ENCODE results near the gene WT1.

The WT1 gene

DNA sequence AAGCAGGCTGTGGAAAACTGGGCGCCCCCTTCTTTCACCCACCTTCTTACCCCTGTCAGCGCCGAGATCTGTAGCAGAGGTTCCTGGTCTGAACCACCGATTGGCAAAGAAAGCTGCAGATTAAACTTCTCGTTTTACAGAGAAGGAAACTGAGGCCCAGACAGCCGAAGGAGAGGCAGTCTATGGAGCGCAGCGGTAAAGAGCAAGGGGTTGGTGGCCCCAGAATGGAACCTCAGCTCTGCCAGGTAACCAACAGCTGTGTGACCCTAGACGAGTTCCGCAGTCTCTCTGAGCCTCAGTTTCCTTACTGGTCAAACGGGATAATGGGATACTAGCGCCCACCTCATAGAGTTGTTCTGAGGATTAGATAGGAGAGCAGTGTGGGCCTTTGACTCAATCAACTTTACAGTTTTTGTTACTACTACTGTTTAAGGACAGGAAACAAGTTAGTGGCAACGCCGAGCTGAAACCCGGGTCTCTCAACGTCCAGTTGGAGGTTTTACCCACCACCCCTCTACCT, 3.1 kb upstream of the WT1 start:
- DNase-seq (ENCODE audit: low read depth) = no peak

DNA sequence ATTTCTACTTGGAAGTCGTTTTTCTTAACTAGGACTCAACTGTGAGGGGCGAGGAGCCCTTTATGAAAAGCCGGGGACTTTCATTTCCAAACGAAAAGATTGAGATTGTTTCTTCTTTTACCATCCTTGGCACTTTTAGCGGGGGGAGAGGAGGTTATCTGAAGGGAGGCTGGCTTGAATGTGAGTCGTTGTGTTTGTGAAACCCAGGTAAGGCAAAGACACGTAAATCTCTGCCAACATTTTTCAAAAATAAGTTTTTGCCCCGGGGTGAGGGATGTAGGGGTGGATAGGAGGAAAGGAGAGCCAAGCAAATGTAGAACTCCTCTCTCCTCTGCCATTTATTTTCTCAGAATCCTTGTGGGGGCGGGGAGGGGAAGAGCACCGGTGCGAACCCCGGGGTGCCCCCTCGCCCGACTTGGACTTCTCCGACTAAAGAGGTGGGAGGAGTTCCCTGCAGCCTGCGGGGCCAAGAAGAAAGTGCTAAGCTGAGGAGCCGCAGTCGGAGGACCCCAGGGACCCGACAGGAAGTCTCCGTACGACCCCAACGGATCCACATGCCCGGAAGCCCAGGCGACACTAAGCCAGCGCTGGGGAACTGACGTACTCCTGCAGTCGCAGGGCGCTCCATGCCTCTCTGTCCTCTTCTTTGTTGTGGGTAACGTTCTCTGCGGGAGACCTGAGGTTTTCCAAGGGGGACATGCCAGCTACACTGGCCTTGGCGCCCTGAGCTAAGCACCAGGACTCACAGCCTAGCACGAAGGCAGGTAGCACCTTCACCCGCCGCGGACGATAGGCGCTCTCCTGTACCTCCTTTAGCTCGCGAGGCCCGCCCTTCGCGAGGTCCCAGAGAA, 2.4 kb upstream of the WT1 start:
- DNase-seq (ENCODE audit: low read depth) = no peak

DNA sequence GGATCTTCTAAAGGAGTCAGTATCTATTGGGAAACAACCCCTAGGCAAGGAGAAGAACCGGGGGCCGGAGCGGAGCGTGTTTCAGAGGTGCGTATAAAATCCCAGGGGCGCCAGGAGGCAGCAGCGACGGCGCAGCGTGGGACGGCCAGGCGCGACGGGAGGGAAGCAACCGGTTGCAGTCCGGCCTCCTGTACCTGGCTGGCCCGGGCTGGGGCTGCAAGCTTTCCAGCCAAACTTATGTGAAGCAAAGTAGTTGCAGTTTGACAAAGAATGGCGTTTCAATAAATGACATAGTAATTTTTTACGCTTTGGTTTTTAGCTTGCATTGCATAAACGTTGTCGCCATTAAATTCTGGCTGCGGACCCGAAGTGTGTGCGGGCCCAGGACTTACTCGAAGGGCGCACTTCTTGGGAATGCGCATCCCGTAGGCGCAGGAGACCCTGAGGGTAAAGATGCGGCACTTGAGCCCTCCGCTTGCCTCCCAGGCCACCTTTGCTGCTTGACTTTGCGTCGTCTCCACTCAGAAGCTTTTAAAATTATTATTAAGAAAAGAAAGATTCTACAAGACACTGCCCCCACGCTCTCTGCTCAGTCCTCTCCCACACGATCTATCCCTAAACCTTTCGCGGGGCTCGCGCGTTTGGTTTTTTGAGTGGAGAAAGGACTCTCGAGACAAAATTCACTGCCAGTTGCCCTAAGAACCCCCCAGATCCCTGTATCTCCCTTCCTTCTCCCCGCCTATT, 1.6 kb upstream of the WT1 start:
- DNase-seq (ENCODE audit: low read depth) = no peak

DNA sequence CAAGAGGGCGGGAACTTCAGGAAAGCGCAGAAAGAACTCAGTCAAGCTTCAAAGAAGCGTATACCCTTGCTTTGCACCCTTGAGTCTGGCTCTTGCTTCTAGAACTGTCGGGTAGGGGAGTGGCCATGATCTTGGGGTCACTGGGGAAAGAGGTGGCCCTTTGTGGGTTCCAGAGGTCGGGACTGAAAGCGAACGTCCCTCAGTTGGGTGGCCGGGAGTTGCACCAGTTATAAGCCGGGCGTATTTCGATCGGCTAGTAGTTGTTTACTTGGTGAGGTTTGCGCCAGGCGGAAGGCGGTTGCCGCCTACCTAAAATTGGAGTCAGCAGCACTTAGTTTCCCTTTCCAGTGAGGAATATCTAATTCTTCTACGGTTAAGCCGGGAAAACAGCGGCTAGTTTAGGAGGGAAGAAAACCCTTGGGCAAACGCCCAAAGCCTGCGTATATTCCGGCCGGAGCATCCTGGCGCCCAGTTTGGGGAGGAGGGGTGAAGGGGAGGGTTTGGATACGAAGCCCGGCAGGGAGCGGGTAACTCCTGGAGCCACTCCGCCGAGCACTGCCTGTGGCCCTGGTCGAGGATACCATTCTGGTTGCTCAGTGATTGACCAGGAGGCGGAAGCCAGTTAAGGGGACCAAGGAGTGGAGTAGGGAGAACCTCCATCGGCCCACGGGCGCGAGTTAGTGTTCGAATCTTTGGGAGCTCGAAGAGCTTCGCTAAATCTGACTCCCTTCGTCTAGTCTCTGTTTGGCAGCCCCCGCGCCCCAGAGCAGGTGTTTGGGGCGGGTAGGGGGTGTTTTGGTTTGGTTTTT, 807 bp upstream of the WT1 start:
- no peak for DNase-seq (ENCODE audit: low read depth)

DNA sequence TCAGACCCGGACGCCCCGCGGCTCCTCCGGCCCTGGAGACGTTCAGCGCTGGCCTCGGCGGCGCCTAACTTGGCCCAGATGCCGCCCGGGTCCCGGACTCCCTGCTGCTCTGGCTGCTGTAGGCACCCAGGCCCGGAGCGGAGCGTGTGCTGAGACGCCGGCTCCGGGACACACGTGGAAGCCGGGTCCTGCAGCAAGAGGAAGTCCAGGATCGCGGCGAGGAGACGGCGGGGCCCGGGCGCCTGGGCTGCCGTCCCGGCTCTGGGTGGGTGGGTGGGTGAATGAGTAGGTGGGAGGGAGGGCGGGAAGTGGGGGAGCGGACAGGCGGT, 223 bp downstream of the WT1 start:
- no peak for DNase-seq (ENCODE audit: low read depth)

DNA sequence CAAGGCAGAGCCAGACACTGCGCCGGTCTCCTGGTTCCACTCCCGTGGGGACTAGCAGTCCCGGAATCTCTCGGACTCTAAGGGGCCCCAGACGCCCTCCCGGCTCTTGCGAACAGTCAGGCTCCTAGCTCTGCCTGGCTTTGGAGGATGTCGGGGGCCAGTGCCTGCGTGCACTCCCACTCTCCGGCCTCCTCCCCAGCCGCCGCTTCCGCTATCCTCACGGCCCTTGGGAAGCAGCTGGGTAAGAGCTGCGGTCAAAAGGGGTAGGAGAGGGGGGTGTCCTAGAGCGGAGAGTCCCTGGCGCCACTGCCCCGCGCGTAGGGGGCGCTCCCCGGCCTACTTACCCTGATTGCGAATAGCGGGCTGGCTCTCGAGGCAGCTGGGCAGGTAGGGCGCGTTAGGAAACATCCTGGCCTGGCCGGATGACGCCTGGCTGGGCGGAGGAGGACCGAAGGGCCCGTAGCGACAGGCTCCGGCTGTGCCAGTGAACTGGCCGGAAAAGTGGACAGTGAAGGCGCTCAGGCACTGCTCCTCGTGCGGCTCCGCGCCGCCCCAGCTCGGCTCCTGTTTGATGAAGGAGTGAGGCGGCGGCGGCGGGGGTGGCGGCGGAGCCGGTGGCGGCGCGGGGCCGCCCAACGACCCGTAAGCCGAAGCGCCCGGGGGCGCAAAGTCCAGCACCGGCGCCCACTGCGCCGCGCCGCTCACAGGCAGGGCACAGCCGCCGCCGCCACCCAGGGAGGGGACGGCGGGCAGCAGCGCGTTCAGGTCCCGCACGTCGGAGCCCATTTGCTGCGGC, 785 bp downstream of the WT1 start:
- DNase-seq (ENCODE audit: low read depth) = no peak

DNA sequence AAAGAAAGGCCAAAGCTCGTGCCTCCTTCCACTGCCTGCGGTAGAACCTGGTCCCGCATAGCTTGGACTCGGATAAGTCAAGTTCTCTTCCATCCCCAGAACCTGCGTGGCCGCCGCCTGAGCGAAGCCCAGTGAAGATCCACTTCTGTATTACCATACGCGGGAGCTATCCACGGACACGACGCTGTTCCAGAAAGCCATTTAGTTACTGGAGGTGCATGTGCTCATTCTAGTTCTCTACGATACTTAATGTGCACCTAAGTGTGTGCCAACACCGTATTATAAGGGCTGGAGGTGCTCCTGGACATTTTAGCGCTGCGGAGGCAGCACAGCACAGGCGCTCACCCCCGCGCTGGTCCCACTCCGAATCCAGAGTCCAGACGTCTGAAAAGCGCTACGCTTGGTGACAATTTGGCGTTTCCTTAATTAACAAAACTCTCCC, 1.4 kb downstream of the WT1 start:
- DNase-seq (ENCODE audit: low read depth) = no peak

DNA sequence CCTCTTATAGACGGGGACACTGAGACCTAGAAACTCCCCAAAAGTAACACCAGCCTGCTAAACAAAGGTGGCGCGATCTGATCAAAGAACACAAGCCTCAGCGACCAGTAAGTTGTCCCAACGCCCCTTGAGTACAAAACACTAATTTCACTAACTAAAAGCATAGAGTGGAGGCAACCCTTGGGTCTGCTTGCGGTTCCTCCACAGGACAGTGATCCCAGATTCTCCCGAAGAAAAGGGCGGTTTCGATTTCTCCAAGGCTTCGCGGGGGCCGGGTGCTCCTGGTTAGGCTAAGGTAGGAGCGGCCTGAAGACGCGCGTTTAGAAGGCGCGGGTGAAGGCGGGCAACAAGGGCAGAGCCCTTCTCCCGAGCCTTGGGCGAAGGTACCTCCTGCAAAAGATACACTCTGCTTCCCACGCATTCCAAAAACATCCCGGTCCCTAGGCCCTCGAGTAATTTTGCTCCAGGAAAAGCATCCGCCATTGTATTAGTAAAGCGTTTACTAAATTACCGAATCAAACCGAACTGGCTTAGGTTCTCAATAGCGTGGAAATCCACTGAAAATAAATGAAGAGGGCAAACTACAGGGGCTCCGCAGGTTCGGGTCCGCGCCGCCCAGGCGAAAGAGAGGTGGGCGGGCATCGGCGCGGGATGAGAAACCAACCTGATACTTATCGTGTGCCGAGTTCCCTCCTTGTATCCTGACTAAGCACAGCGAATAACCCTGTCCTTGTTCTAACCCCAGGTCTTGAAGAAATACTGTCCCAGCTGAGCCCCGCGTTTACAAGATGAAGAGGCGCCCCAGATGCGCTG, 2.0 kb downstream of the WT1 start:
- no peak for DNase-seq (ENCODE audit: low read depth)

DNA sequence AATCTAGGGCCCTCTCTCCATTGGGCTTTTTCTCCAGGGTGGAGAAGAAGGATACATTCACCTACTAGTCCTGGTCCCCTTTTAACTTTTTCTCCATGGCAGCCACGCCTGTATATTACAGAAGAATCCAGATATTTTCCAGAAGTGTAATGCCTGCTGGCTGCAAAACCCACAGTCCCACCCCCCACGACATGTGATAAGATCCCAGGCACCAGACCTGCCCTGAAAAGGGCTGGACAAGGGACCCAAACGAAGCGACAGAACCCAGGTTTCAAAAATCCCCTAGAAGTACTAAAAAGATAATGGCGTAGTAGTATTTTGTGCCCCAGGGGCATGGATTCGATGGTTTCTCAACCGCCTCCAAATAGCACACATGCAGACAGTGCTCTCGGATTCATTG, 2.8 kb downstream of the WT1 start:
- no peak for DNase-seq (ENCODE audit: low read depth)

DNA sequence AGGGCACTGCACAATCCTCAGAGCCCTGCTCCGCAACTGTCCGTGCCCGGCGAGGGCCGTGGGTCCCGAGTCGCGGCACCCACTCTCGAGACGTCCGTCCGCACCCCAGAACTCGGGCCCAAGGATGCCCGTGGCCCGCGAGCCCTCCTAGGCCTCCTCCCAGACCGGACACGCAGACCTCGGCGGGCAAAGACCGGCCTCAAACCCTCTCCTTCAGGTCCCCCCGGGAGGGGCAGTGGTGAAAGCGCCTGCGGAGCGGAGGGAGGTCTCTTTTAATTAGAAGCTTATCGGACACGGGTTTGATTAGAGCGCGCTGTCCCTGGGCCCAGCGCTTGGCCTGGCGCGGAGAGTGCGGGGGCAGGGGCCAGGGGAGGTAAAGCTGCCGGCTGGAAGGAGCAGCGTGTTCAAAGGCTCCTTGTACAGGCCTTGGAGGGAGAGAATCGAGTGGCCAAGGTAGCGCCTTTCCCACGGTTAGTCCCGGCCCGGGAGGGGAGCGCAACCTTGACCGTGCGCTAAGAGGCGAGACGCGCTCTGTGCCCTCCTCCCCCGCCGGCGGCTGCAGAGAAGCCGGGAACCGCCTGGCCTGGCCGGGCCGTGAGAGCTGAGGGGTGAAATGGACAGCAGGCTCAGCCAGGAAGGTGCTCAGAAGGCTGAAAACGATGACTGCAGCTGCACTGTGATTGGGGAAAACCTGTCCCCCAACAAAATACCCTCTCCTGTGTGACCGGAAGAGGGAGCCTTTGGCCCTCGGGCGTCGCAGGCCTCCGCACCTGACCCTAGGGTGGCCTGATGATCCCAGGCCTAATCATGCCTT, 4.6 kb downstream of the WT1 start:
- no peak for DNase-seq (ENCODE audit: low read depth)

DNA sequence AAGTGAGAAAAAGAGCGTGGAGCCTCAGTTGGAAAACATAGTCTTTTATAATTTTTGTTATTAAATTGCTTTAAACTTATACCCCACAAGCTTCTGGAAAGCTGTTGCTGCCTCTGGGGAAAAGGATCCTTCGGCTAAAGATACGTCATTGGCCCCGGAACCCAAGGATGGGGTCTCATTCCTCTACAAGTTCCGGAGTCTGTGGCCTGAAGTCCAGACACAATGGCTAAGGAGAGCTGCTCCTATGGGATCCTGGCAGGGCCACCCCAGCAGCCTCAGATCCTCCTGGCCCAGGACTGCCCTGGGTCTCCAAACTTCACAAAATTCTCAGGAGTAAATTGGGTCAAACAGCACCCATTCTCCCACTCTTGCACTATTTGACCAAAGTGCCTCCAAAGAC, 5.9 kb downstream of the WT1 start:
- DNase-seq (ENCODE audit: low read depth) = no peak

DNA sequence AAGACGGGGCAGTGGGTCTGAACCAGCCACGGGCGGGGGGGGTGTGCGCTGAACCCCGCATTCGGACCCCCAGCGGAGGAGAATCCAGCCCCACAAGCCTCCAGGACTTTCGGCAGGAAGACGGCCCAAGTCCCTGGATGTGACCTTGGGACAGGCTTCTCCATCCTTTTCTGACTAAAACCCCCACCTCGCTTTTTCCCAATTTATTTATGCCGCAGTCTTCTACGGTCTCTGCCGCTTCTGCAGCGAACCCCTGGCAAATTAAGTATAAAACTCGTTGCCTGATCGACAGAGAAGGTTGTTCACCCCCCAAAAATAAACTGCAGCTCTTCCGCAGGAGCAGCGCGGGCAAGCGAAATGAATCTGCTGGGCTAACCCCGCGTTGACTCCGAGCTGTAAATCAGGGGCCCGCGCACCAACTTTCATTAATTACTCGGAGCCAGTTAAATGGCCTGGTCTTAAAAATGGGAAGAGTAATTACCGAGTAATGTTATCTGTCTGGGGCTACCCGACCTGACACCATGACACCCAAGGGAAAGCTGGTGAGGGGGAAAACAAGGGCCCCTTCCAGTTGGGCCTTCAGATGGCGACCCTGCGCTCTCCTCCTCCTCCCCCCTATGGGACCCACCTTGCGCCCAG, 6.6 kb downstream of the WT1 start:
- no peak for DNase-seq (ENCODE audit: low read depth)

DNA sequence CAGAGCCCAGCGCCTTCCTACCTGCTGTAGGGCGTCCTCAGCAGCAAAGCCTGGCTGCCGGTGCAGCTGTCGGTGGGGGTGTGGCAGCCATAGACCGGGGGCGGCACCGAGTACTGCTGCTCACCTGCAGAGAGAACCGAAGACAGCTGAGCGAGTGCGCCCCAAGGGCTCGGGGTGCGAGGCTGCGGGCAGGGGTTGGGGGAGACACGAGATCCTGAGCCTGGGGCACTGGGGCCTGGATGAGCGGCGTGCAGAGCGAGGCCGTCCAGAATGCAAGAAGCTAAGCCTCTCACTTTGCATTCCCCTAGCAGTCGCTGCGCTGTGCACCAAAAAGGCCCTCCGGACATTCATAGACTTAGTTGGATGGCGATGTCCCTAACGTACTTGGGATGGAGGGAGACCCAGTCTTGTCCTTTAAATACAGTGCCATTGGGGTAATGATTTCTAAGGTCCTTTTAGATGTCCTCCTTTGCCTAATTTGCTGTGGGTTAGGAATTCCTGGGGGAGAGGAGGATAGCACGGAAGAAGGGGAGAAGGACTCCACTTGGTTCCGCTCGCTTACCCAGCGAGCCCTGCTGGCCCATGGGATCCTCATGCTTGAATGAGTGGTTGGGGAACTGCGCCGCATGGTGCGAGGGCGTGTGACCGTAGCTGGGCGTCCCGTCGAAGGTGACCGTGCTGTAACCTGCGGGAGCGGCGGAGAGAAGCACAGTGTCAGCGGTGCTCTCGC, 7.2 kb downstream of the WT1 start:
- DNase-seq (ENCODE audit: low read depth) = no peak

DNA sequence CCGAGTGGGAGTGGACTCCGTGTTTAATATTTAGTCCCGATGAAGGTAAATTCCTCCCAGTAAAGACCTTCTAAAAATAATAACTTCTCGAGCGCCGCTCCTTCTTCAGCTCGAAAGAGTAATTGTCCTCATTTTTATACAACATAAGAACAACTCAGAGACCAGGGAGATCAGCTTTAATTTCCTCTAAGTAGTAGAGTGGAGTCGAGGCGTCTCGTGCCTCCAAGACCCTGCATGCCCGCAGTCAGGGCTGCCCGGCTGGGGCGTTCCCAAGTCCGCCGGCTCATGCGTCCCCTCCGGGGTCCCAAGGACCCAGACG, 7.8 kb downstream of the WT1 start:
- DNase-seq (ENCODE audit: low read depth) = no peak

DNA sequence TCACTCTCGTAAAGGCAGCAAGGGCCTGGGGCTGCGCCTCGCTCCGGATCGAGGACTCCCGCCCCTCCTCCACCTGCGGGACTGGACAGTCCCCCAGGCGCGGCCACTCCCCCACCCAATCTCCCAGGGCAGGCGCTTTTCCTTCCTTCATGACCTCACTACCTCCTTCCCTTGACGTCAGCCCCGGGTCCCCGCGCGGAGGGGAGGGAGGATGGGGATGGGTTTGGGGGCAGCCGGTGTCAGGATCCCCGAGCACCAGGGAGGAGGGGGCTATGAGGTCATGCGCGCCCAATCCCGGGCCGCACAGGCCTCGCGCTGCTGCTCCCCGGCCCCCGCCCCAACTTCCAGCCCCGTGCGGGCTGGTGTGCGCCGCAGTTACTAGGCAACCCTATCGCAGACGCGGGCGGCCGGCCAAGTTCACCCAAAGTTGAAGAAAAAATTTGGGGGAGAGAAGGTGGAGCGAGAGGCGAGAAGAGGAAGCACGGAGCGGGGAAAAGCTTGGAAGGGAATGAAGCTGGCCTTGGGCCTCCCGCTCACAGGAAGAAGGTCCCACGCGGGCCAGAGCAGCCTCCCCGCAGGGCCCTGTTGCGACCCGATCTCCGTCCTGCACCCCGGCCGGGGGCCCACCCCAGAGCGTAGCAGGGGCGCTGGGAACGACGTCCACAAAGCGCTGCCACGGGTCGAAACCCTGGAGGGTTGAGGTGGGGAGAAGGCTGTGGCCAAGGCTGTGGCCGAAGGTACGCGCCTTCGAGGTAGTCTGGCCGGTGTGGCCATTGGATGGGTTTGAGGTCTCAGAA, 8.3 kb downstream of the WT1 start:
- DNase-seq (ENCODE audit: low read depth) = no peak

DNA sequence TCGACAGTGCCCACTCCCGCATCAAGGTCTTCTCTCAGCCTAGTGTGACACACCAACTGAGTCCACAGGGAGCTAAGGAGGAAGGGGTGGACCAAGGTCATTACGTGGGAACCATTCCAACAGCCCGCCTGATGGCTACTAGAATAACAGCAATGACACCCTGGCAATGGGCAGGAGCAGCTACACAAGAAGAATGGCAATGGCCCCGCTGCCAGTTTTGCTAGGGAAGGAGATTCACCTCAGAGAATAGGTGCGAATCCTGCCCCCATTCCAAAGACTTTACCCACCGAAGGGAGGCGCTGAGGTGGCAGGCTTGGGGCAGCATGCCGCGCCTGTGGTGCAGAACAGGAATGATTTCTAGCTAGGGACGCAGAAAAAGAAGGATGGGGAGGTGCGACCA, 9.1 kb downstream of the WT1 start:
- DNase-seq (ENCODE audit: low read depth) = no peak

DNA sequence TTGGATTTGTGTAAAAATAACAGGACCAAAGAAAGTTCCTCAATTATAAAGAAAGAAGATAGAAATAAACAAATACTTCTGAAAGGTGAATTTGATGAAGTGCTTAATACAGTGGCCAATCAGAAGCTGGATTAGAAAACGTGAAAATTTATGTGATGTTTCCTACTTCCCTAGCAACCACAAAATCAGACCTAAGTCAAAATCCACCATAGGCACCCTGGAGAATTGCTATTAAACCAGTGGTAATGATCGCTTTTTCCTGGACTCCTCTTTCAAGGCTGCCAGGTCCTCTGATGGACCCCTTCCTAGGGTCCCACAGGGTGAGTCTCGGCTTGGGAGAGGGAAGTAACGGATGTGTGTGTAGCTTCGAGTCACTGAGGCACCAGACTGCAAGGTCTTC, 9.6 kb downstream of the WT1 start:
- no peak for DNase-seq (ENCODE audit: low read depth)

DNA sequence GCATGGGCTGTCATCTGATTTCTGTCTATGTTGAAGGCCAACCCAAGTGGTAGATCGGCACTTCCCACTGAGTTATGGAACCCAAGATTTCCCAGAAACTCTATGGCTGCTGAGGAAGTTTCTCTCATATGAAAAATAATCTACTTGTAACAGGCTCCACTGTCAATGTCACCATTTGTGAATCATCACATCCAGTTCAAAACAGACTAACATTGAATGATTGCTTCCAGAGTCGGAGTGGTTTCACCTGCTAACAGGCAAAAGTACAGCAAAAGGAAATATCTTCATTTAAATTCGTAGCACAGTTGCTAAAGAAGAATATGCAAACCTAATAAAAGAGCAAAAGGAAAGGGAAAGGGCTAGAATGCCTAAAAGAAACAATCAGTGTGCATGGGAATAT, 12.8 kb downstream of the WT1 start:
- no peak for DNase-seq (ENCODE audit: low read depth)

All from fibroblast of gingiva (primary cell).